ENCODE results near the gene TRPM3. TPM values are rescaled to one million over a fixed set of nuclear protein-coding genes. Genes with fewer than 3 reads are reported as not detected.

TRPM3 gene
- total and polyA plus RNA-seq, 9 of the 15 experiments (the other 6 are each of a cell fraction or from before 2014, with no cell fraction given), result 0.04 TPM; not detected in 8

DNA sequence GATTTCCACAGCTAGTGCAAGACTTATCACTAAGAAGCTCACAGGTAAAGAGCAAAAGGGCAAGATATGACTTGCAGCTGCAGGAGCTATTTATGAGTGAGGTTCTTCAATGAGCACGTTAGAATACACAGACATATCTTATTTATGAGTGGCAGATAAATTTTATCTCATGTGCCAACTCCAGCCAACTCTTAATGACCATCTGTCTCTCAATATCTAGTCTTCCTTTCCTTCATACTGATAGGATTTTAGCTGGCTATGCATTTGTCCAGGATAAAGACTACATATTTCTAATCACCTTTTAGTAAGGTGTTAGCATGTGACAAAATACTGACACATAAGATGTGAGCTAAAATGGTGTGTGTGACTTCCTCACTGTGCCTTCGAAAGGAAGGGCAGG lies 304.5 kb downstream of the TRPM3 start (continued):
- TF ChIP-seq AFF4 (CRISPR knock-in tag; IDR thresholded peaks at IDR 0.05), result no peak

DNA sequence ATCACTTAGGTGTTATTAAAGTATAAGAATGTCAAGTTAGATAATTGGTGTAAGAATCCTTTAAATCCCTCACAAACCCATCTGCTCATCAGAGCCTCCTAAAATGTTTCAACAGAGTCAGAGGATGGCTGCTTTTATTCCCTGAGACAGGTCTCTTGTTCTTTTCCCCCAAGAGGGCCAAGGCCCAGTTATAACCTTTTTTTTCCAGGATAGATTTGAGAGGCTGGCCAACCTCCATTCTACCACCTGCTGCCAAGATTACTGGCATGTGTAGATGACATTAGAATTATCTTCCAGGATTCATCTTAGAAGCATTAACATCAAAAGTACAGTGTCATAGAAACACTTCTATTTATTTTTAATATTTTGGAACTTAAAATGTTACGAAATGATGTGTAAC lies 305.1 kb downstream of the TRPM3 start:
- no peaks in the 10 kb centered on the region for H3K79me2 ChIP-seq (ENCODE audit: control insufficient read depth, insufficient read depth, low read length)
- no peak for FAIRE-seq
- CTCF ChIA-PET (ENCODE audit: low intra/inter-chr PET ratio), result no interaction called here
- TF ChIP-seq MIER1 (IDR thresholded peaks at IDR 0.05; ENCODE audit: low read depth) (no peak), ZNF76 (CRISPR knock-in tag; IDR thresholded peaks at IDR 0.05; ENCODE audit: borderline replicate concordance) (no peak), FOXA1 (IDR thresholded peaks at IDR 0.05; ENCODE audit: borderline replicate concordance) (no peak), SP2 (IDR thresholded peaks at IDR 0.05; ENCODE audit: extremely low read depth, low read depth, low read length, poor library complexity, severe bottlenecking) (no peak), RERE (CRISPR knock-in tag; IDR thresholded peaks at IDR 0.05; ENCODE audit: borderline replicate concordance) (no peak), GATA2 (CRISPR knock-in tag; IDR thresholded peaks at IDR 0.05) (no peak), ELK1 (CRISPR knock-in tag; IDR thresholded peaks at IDR 0.05) (no peak), MAFG (tag; conservative IDR thresholded peaks at IDR 0.05) (no peak), CREBBP (IDR thresholded peaks at IDR 0.05; ENCODE audit: low read depth, low read length) (no peak), ZNF311 (CRISPR knock-in tag; IDR thresholded peaks at IDR 0.05) (no peak)

More for the DNA sequence above, 305.1 kb downstream of the TRPM3 start:
- H3K27ac ChIP-seq (ENCODE audit: extremely low read depth, low read depth, low read length), result no peak overlapping the region
- BruUV-seq (replicated peaks), result no TSS peak
- ATAC-seq, result no peak
- no peaks in the 10 kb centered on the region for H3K4me1 ChIP-seq (replicated peaks in 1 of 2; ENCODE audit: control insufficient read depth in 2 of 2, insufficient read depth in 2 of 2, low read length in 2 of 2)
- WGBS (ENCODE audit: insufficient coverage, low coverage, missing lambda C conversion rate), result 8% methylated on average over 1 of the region's 1 CpG
- intact Hi-C loops (cut with micrococcal nuclease) (no loop called here), in situ Hi-C loops (cut with MboI) (no loop called here)
- H3K36me3 ChIP-seq (ENCODE audit: control insufficient read depth, insufficient read depth, low read length), result no peaks in the 10 kb centered on the region
- H3K9me3 ChIP-seq (replicated peaks; ENCODE audit: control insufficient read depth, insufficient read depth, low read depth, low read length), result no peaks in the 10 kb centered on the region
- no peak overlapping the region for H3K4me3 ChIP-seq
- H3K27me3 ChIP-seq (ENCODE audit: control insufficient read depth in 2 of 2, insufficient read depth in 2 of 2, low read length in 2 of 2), result no peaks in the 10 kb centered on the region
- no peak for DNase-seq (ENCODE audit: extremely low read depth in 1 of 4, low spot score in 3 of 4)
- no peak overlapping the region for H3K9ac ChIP-seq (ENCODE audit: insufficient read depth in 1 of 2, low read depth in 2 of 2, low read length in 2 of 2)
- POLR2A ChIA-PET, result no interaction called here
- no peak overlapping the region for H3K4me2 ChIP-seq (ENCODE audit: insufficient read depth, low read length)
- no peaks in the 10 kb centered on the region for H3K9me1 ChIP-seq (ENCODE audit: control insufficient read depth, insufficient read depth, low read length)
- no peak overlapping the region for H2AFZ ChIP-seq (ENCODE audit: low read depth, low read length)
- H4K20me1 ChIP-seq (replicated peaks; ENCODE audit: control insufficient read depth, insufficient read depth, low read length), result no peaks in the 10 kb centered on the region; the same call in 1 of the 2 replicates

All from K562 (cell line).